Activated naive CD4-positive, alpha-beta T cell treated with anti-CD3 and anti-CD28 coated beads, Interleukin-2, amount 10 ng/mL, durations not matched to agents 5 hours and 36 hours (primary cell): Measurements from ENCODE around the gene SORBS2. TPM values are rescaled to one million over a fixed set of nuclear protein-coding genes. Genes with fewer than 3 reads are reported as not detected.

ENCODE experiments used
- total RNA-seq, 2 experiments: library from RNA; stranded (reverse); gene quantifications; one replicate each; pipeline ENCODE4 v1.2.3, GENCODE V29; 2021

Gene SORBS2, protein sequence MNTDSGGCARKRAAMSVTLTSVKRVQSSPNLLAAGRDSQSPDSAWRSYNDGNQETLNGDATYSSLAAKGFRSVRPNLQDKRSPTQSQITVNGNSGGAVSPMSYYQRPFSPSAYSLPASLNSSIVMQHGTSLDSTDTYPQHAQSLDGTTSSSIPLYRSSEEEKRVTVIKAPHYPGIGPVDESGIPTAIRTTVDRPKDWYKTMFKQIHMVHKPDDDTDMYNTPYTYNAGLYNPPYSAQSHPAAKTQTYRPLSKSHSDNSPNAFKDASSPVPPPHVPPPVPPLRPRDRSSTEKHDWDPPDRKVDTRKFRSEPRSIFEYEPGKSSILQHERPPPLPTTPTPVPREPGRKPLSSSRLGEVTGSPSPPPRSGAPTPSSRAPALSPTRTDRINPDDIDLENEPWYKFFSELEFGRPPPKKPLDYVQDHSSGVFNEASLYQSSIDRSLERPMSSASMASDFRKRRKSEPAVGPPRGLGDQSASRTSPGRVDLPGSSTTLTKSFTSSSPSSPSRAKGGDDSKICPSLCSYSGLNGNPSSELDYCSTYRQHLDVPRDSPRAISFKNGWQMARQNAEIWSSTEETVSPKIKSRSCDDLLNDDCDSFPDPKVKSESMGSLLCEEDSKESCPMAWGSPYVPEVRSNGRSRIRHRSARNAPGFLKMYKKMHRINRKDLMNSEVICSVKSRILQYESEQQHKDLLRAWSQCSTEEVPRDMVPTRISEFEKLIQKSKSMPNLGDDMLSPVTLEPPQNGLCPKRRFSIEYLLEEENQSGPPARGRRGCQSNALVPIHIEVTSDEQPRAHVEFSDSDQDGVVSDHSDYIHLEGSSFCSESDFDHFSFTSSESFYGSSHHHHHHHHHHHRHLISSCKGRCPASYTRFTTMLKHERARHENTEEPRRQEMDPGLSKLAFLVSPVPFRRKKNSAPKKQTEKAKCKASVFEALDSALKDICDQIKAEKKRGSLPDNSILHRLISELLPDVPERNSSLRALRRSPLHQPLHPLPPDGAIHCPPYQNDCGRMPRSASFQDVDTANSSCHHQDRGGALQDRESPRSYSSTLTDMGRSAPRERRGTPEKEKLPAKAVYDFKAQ (N-terminal part only)
- total RNA-seq = not detected

GRCh38 chr4:185811509-185812364, at the start of gene SORBS2:
Gene SORBS2, minus strand, starts transcription at chr4:185812194. Its CDS starts 121,623 bp downstream, at chr4:185690571.

